Memory B cell (primary cell): ENCODE results near the gene TCEA2.
A peak's percentile ranks its signal among the peaks of the same experiment; 100 is the strongest.

ENCODE experiments used
- ATAC-seq: fragments of 150-1000 bp; cut with Tn5 transposase; 2 replicates; pipeline ENCODE4 v1.10.0; 2021; ENCODE audit warnings: low read depth, mild to moderate bottlenecking, moderate library complexity
- DNase-seq, 2 donors: peaks; one replicate each; pipeline ENCODE4 v3.0.0; 2022; ENCODE audit warnings: low spot score in 2 of 2
- H3K27ac Mint-ChIP-seq: one replicate; pipeline ENCODE4 v1.8.0; 2022; ENCODE audit warnings: mild to moderate bottlenecking, moderate library complexity, mixed read lengths
- H3K27me3 Mint-ChIP-seq: one replicate; pipeline ENCODE4 v1.8.0; 2022; ENCODE audit warnings: mixed read lengths
- H3K36me3 Mint-ChIP-seq: one replicate; pipeline ENCODE4 v1.8.0; 2022; ENCODE audit warnings: mild to moderate bottlenecking, mixed read lengths
- H3K4me1 Mint-ChIP-seq: one replicate; pipeline ENCODE4 v1.8.0; 2022; ENCODE audit warnings: mixed read lengths
- H3K4me3 Mint-ChIP-seq: one replicate; pipeline ENCODE4 v1.8.0; 2022; ENCODE audit warnings: mild to moderate bottlenecking, moderate library complexity, mixed read lengths
- H3K9me3 Mint-ChIP-seq: one replicate; pipeline ENCODE4 v1.8.0; 2022; ENCODE audit warnings: mixed read lengths

TCEA2 gene

GRCh38 chr20:64049878-64050260 lies 13.1 kb upstream of the TCEA2 start:
- no peaks in the 10 kb centered on the region for H3K36me3 Mint-ChIP-seq
- peaks cover 42% of the 10 kb centered on the region for H3K27me3 Mint-ChIP-seq
- DNase-seq: peak in 1 of 2 donors; percentile 25
- peak overlapping the region; percentile 56 for H3K4me3 Mint-ChIP-seq
- no peak for ATAC-seq
- H3K9me3 Mint-ChIP-seq: no peaks in the 10 kb centered on the region
- H3K27ac Mint-ChIP-seq: no peak overlapping the region
- H3K4me1 Mint-ChIP-seq: peaks cover 4% of the 10 kb centered on the region

GRCh38 chr20:64050261-64051032 lies 12.6 kb upstream of the TCEA2 start:
- peaks cover 6% of the 10 kb centered on the region for H3K4me1 Mint-ChIP-seq
- DNase-seq (no peak), ATAC-seq (peak; percentile 12)
- H3K4me3 Mint-ChIP-seq: no peak overlapping the region
- peaks cover 45% of the 10 kb centered on the region for H3K27me3 Mint-ChIP-seq
- no peak overlapping the region for H3K27ac Mint-ChIP-seq
- H3K36me3 Mint-ChIP-seq: peaks cover 3% of the 10 kb centered on the region
- H3K9me3 Mint-ChIP-seq: no peaks in the 10 kb centered on the region

GRCh38 chr20:64051033-64051452 lies 12.0 kb upstream of the TCEA2 start:
- H3K4me3 Mint-ChIP-seq: no peak overlapping the region
- ATAC-seq (no peak), DNase-seq (no peak)
- H3K27ac Mint-ChIP-seq: no peak overlapping the region
- peaks cover 42% of the 10 kb centered on the region for H3K27me3 Mint-ChIP-seq
- no peaks in the 10 kb centered on the region for H3K9me3 Mint-ChIP-seq
- peaks cover 3% of the 10 kb centered on the region for H3K36me3 Mint-ChIP-seq
- peaks cover 6% of the 10 kb centered on the region for H3K4me1 Mint-ChIP-seq

- no peak for ATAC-seq
- Mint-ChIP-seq H3K27ac (no peak overlapping the region), H3K4me3 (no peak overlapping the region), H3K27me3 (peaks cover 37% of the 10 kb centered on the region), H3K9me3 (no peaks in the 10 kb centered on the region), H3K36me3 (peaks cover 3% of the 10 kb centered on the region), H3K4me1 (peaks cover 6% of the 10 kb centered on the region)
- no peak for DNase-seq
Measured at GRCh38 chr20:64051561-64052325, 11.3 kb upstream of the TCEA2 start.

GRCh38 chr20:64052326-64052722 lies 10.7 kb upstream of the TCEA2 start:
- DNase-seq (no peak), ATAC-seq (no peak)
- Mint-ChIP-seq H3K27ac (no peak overlapping the region), H3K4me3 (no peak overlapping the region), H3K36me3 (peaks cover 3% of the 10 kb centered on the region), H3K9me3 (no peaks in the 10 kb centered on the region), H3K27me3 (peaks cover 32% of the 10 kb centered on the region), H3K4me1 (peaks cover 8% of the 10 kb centered on the region)

- H3K9me3 Mint-ChIP-seq: no peaks in the 10 kb centered on the region
- DNase-seq: no peak
- H3K27ac Mint-ChIP-seq: no peak overlapping the region
- H3K4me1 Mint-ChIP-seq: peaks cover 14% of the 10 kb centered on the region
- peaks cover 3% of the 10 kb centered on the region for H3K36me3 Mint-ChIP-seq
- H3K4me3 Mint-ChIP-seq: no peak overlapping the region
- no peak for ATAC-seq
- H3K27me3 Mint-ChIP-seq: peaks cover 28% of the 10 kb centered on the region
Measured at GRCh38 chr20:64052987-64053840, 9.8 kb upstream of the TCEA2 start.

- Mint-ChIP-seq H3K27ac (no peak overlapping the region), H3K4me1 (peaks cover 19% of the 10 kb centered on the region), H3K27me3 (peaks cover 27% of the 10 kb centered on the region), H3K9me3 (no peaks in the 10 kb centered on the region), H3K4me3 (no peak overlapping the region), H3K36me3 (peaks cover 3% of the 10 kb centered on the region)
- DNase-seq (no peak), ATAC-seq (no peak)
Measured at GRCh38 chr20:64053841-64054661, 8.9 kb upstream of the TCEA2 start.

GRCh38 chr20:64055396-64055892 lies 7.6 kb upstream of the TCEA2 start:
- no peak for ATAC-seq
- H3K27ac Mint-ChIP-seq: no peak overlapping the region
- DNase-seq: no peak
- H3K9me3 Mint-ChIP-seq: no peaks in the 10 kb centered on the region
- peaks cover 21% of the 10 kb centered on the region for H3K4me1 Mint-ChIP-seq
- peaks cover 27% of the 10 kb centered on the region for H3K27me3 Mint-ChIP-seq
- peaks cover 3% of the 10 kb centered on the region for H3K36me3 Mint-ChIP-seq
- H3K4me3 Mint-ChIP-seq: no peak overlapping the region

GRCh38 chr20:64055893-64056638 lies 6.9 kb upstream of the TCEA2 start:
- peaks cover 3% of the 10 kb centered on the region for H3K36me3 Mint-ChIP-seq
- ATAC-seq (no peak), DNase-seq (no peak)
- H3K9me3 Mint-ChIP-seq: no peaks in the 10 kb centered on the region
- no peak overlapping the region for H3K27ac Mint-ChIP-seq
- peaks cover 23% of the 10 kb centered on the region for H3K27me3 Mint-ChIP-seq
- no peak overlapping the region for H3K4me3 Mint-ChIP-seq
- H3K4me1 Mint-ChIP-seq: peaks cover 18% of the 10 kb centered on the region

GRCh38 chr20:64056639-64056888 lies 6.4 kb upstream of the TCEA2 start:
- peaks cover 22% of the 10 kb centered on the region for H3K27me3 Mint-ChIP-seq
- DNase-seq: no peak
- ATAC-seq: no peak
- no peak overlapping the region for H3K4me3 Mint-ChIP-seq
- H3K4me1 Mint-ChIP-seq: peaks cover 18% of the 10 kb centered on the region
- H3K27ac Mint-ChIP-seq: no peak overlapping the region
- H3K36me3 Mint-ChIP-seq: peaks cover 3% of the 10 kb centered on the region
- H3K9me3 Mint-ChIP-seq: no peaks in the 10 kb centered on the region

GRCh38 chr20:64056889-64057627 lies 5.9 kb upstream of the TCEA2 start:
- Mint-ChIP-seq H3K27me3 (peaks cover 19% of the 10 kb centered on the region), H3K36me3 (peaks cover 3% of the 10 kb centered on the region), H3K27ac (no peak overlapping the region), H3K4me1 (peaks cover 19% of the 10 kb centered on the region), H3K4me3 (peak overlapping the region; percentile 32), H3K9me3 (no peaks in the 10 kb centered on the region)
- ATAC-seq (peak; percentile 25), DNase-seq (no peak)

GRCh38 chr20:64057628-64058498 lies 5.1 kb upstream of the TCEA2 start:
- ATAC-seq (peak; percentile 83), DNase-seq (peak; percentile 77 to 83)
- H3K36me3 Mint-ChIP-seq: peaks cover 3% of the 10 kb centered on the region
- H3K27ac Mint-ChIP-seq: peak overlapping the region; percentile 82
- peaks cover 21% of the 10 kb centered on the region for H3K4me1 Mint-ChIP-seq
- H3K27me3 Mint-ChIP-seq: peaks cover 15% of the 10 kb centered on the region
- H3K4me3 Mint-ChIP-seq: peak overlapping the region; percentile 56
- no peaks in the 10 kb centered on the region for H3K9me3 Mint-ChIP-seq
